NCI-H1092 (cell line): Measurements from ENCODE around the gene MYEOV.
A peak's percentile ranks its signal among the peaks of the same experiment; 100 is the strongest.

Experiments used
- DNase-seq: peaks from one replicate; lab custom pipeline; 2025; lab: John Stamatoyannopoulos, UW

Gene MYEOV

GRCh38 chr11:69301455-69302401 lies 7.8 kb downstream of the MYEOV start:
- peak; percentile 43 for DNase-seq

GRCh38 chr11:69302447-69303020 lies 8.6 kb downstream of the MYEOV start:
- DNase-seq = no peak

GRCh38 chr11:69303427-69303826 lies 9.5 kb downstream of the MYEOV start:
- no peak for DNase-seq

- no peak for DNase-seq
Measured at GRCh38 chr11:69304258-69304657, 10.3 kb downstream of the MYEOV start.

GRCh38 chr11:69304686-69305085 lies 10.7 kb downstream of the MYEOV start:
- no peak for DNase-seq

GRCh38 chr11:69305885-69306540 lies 12.1 kb downstream of the MYEOV start:
- DNase-seq = no peak

- DNase-seq = no peak
Measured at GRCh38 chr11:69306821-69307220, 12.9 kb downstream of the MYEOV start.

- no peak for DNase-seq
Measured at GRCh38 chr11:69307421-69307820, 13.5 kb downstream of the MYEOV start.

GRCh38 chr11:69307871-69308431 lies 14.0 kb downstream of the MYEOV start:
- DNase-seq = no peak

GRCh38 chr11:69308491-69308911 lies 14.5 kb downstream of the MYEOV start:
- no peak for DNase-seq

- DNase-seq = no peak
Measured at GRCh38 chr11:69308936-69309615, 15.1 kb downstream of the MYEOV start.

GRCh38 chr11:69309631-69310280 lies 15.8 kb downstream of the MYEOV start:
- no peak for DNase-seq

GRCh38 chr11:69310351-69310750 lies 16.4 kb downstream of the MYEOV start:
- DNase-seq = no peak

- no peak for DNase-seq
Measured at GRCh38 chr11:69310934-69311766, 17.2 kb downstream of the MYEOV start.

GRCh38 chr11:69311767-69312385 lies 17.9 kb downstream of the MYEOV start:
- no peak for DNase-seq

GRCh38 chr11:69312453-69313404 lies 18.8 kb downstream of the MYEOV start:
- peak; percentile 75 for DNase-seq

GRCh38 chr11:69313992-69314391 lies 20.0 kb downstream of the MYEOV start:
- no peak for DNase-seq

- DNase-seq = no peak
Measured at GRCh38 chr11:69314555-69314954, 20.6 kb downstream of the MYEOV start.

- DNase-seq = no peak
Measured at GRCh38 chr11:69316956-69317355, 23.0 kb downstream of the MYEOV start.
